ENCODE results near the gene AAK1. TPM values are rescaled to one million over a fixed set of nuclear protein-coding genes. Genes with fewer than 3 reads are reported as not detected.
A peak's percentile ranks its signal among the peaks of the same experiment; 100 is the strongest.

AAK1 gene
- total RNA-seq, 1 experiment from 2014 or later, result 35.6 TPM

DNA sequence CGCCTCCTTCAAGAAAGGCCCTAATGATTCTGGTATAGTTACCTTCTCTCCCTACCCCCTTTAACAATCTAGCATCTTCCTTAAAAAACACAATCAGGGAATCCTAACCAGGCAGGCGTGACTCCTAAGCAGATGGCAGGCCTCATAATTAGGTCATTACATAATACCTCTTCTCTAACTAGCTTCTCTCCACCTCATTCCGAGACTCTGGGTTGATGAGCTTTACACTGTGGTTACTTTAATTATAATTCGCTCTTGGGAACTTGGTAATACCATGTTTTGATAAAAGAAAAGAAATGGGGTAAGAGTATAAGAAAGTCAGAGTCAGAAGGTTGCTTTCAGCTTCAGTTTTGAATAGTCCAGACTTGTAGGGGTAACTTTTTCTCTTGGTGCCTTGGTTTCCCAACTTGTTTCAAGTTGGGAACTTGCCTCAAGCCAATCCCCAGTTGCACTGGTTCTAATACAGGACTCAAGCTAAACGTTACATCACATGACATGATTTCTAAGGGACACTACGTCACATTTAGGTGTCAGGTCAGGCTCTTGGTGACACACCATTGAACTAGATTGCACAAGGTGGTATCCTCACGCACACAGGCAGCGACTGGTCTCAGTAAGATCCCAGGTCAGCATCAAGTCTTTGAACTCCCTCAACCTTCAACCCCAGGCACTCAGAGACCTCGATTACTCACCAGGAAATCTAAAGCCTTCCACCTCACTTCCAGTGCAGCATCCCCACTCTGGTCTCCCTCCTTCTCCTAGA is 59.2 kb downstream of the AAK1 start:
- ChIA-PET POLR2A (interaction anchor here (0.6 kb wide), 1 partner anchor 20 kb away, joined by 3 read pairs; no protein-coding TSS in a partner anchor), CTCF (interaction anchor here (4.5 kb wide), 1 partner anchor 19 kb away, joined by 25 read pairs; no protein-coding TSS in a partner anchor)
- no peak for DNase-seq (ENCODE audit: low spot score)
- H3K27ac Mint-ChIP-seq, result no peak overlapping the region
- TF ChIP-seq, protein P1, sequence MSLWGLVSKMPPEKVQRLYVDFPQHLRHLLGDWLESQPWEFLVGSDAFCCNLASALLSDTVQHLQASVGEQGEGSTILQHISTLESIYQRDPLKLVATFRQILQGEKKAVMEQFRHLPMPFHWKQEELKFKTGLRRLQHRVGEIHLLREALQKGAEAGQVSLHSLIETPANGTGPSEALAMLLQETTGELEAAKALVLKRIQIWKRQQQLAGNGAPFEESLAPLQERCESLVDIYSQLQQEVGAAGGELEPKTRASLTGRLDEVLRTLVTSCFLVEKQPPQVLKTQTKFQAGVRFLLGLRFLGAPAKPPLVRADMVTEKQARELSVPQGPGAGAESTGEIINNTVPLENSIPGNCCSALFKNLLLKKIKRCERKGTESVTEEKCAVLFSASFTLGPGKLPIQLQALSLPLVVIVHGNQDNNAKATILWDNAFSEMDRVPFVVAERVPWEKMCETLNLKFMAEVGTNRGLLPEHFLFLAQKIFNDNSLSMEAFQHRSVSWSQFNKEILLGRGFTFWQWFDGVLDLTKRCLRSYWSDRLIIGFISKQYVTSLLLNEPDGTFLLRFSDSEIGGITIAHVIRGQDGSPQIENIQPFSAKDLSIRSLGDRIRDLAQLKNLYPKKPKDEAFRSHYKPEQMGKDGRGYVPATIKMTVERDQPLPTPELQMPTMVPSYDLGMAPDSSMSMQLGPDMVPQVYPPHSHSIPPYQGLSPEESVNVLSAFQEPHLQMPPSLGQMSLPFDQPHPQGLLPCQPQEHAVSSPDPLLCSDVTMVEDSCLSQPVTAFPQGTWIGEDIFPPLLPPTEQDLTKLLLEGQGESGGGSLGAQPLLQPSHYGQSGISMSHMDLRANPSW (CRISPR knock-in tag; conservative IDR thresholded peaks at IDR 0.05; ENCODE audit: low read depth), result no peak
- H3K4me3 Mint-ChIP-seq, result no peak overlapping the region
- no peaks in the 10 kb centered on the region for H3K36me3 Mint-ChIP-seq
- peaks cover 30% of the 10 kb centered on the region for H3K4me1 Mint-ChIP-seq
- H3K27me3 Mint-ChIP-seq (ENCODE audit: low read depth), result no peaks in the 10 kb centered on the region
- H3K9me3 Mint-ChIP-seq, result no peaks in the 10 kb centered on the region
- no peak for ATAC-seq

DNA sequence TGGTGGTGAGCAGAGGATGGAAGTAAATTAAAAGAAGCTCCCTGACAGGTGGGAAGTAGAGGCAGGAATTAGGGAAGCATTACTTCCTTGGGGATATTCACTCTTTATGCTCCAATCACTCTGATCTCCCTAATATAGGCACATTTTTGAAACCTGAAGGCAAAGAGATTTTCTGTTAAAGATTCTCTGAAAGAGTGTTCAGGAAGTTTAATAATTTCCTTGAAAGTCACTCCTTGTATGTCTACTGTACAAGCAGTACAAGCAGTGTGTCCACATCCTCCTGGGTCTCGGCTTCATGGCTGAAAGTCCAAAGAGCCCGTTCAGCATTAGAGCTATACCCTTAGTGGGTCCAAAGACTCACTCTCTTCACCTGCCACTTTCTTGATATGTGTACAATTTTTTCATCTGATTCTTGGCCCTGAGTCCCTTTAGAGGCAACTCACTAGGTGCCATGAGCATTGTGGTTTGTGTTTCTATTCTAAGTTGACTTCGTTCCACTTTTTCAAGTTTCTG is 60.2 kb downstream of the AAK1 start:
- Mint-ChIP-seq H3K4me1 (peaks cover 35% of the 10 kb centered on the region), H3K27me3 (ENCODE audit: low read depth) (no peaks in the 10 kb centered on the region), H3K36me3 (no peaks in the 10 kb centered on the region), H3K4me3 (no peak overlapping the region), H3K9me3 (no peaks in the 10 kb centered on the region), H3K27ac (no peak overlapping the region)
- DNase-seq (ENCODE audit: low spot score) (no peak), ATAC-seq (no peak)
- no peak for TF ChIP-seq RELA (CRISPR knock-in tag; IDR thresholded peaks at IDR 0.05; ENCODE audit: borderline replicate concordance)
- TF ChIP-seq, protein P2, sequence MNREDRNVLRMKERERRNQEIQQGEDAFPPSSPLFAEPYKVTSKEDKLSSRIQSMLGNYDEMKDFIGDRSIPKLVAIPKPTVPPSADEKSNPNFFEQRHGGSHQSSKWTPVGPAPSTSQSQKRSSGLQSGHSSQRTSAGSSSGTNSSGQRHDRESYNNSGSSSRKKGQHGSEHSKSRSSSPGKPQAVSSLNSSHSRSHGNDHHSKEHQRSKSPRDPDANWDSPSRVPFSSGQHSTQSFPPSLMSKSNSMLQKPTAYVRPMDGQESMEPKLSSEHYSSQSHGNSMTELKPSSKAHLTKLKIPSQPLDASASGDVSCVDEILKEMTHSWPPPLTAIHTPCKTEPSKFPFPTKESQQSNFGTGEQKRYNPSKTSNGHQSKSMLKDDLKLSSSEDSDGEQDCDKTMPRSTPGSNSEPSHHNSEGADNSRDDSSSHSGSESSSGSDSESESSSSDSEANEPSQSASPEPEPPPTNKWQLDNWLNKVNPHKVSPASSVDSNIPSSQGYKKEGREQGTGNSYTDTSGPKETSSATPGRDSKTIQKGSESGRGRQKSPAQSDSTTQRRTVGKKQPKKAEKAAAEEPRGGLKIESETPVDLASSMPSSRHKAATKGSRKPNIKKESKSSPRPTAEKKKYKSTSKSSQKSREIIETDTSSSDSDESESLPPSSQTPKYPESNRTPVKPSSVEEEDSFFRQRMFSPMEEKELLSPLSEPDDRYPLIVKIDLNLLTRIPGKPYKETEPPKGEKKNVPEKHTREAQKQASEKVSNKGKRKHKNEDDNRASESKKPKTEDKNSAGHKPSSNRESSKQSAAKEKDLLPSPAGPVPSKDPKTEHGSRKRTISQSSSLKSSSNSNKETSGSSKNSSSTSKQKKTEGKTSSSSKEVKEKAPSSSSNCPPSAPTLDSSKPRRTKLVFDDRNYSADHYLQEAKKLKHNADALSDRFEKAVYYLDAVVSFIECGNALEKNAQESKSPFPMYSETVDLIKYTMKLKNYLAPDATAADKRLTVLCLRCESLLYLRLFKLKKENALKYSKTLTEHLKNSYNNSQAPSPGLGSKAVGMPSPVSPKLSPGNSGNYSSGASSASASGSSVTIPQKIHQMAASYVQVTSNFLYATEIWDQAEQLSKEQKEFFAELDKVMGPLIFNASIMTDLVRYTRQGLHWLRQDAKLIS (CRISPR knock-in tag; IDR thresholded peaks at IDR 0.05; ENCODE audit: borderline replicate concordance), result no peak
- POLR2A ChIA-PET, result no interaction called here
- CTCF ChIA-PET, result interaction anchor here (0.6 to 4.5 kb wide), 2 partner anchors 19 to 570 kb away, joined by 3 to 25 read pairs; partner anchors contain the start of gene ANTXR1

DNA sequence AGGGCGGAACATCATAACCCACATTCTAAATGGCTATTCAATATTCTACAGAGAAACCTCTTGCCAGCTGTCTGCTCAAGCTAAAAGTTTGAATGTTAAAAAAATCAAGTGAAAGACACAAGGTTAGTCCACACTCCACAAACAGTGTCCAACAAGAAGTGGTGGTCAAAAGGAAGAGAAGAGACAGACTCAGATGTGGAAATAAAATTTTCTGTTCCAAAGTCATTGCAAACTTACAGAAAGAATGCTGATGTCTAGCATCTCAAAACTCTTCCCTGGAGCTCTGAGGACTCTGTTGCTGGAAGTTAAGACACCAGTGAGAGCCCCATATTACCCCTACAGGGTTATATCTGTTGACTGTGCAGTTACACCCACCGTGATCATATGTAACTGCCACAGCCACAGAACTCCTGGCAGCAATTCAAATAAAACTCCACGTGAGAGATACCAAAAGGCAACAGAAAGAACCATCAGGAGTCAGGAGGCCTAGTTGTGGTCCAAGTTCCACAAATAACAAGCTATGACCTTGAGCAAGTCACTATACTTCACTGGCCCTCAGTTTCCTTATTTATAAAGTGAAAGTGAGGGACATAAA is 60.9 kb downstream of the AAK1 start:
- Mint-ChIP-seq H3K4me3 (no peak overlapping the region), H3K36me3 (no peaks in the 10 kb centered on the region), H3K27me3 (ENCODE audit: low read depth) (no peaks in the 10 kb centered on the region), H3K27ac (peak overlapping the region; percentile 87; the same call in 1 of the 2 replicates), H3K9me3 (no peaks in the 10 kb centered on the region), H3K4me1 (peaks cover 42% of the 10 kb centered on the region)
- ATAC-seq, result no peak
- POLR2A ChIA-PET, result no interaction called here
- DNase-seq (ENCODE audit: low spot score), result no peak
- TF ChIP-seq JAZF1 (CRISPR knock-in tag; IDR thresholded peaks at IDR 0.05) (no peak), SMAD3 (CRISPR knock-in tag; IDR thresholded peaks at IDR 0.05; ENCODE audit: borderline replicate concordance) (no peak), IRF2 (CRISPR knock-in tag; IDR thresholded peaks at IDR 0.05; ENCODE audit: borderline replicate concordance, low read depth) (no peak), NR2C2 (CRISPR knock-in tag; IDR thresholded peaks at IDR 0.05) (no peak), NFYB (CRISPR knock-in tag; conservative IDR thresholded peaks at IDR 0.05; ENCODE audit: low read depth) (no peak), TEAD1 (CRISPR knock-in tag; IDR thresholded peaks at IDR 0.05) (no peak), ZNF317 (CRISPR knock-in tag; IDR thresholded peaks at IDR 0.05; ENCODE audit: borderline replicate concordance, low read depth) (no peak)
- TF ChIP-seq, protein P3, sequence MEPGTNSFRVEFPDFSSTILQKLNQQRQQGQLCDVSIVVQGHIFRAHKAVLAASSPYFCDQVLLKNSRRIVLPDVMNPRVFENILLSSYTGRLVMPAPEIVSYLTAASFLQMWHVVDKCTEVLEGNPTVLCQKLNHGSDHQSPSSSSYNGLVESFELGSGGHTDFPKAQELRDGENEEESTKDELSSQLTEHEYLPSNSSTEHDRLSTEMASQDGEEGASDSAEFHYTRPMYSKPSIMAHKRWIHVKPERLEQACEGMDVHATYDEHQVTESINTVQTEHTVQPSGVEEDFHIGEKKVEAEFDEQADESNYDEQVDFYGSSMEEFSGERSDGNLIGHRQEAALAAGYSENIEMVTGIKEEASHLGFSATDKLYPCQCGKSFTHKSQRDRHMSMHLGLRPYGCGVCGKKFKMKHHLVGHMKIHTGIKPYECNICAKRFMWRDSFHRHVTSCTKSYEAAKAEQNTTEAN (CRISPR knock-in tag; IDR thresholded peaks at IDR 0.05), result no peak
- CTCF ChIA-PET, result interaction anchor here (4.5 kb wide), 1 partner anchor 18 kb away, joined by 25 read pairs; no protein-coding TSS in a partner anchor
